Cardiac fibroblast (primary cell): ENCODE measurements around the gene ROBO1.

Experiments used
- DNase-seq, 2 donors: peaks; one replicate each; pipeline versions ENCODE4 v3.0.0 to v3.0.0-alpha.2; 2010; ENCODE audit warnings: low read depth in 2 of 2
- H3K4me3 ChIP-seq, 2 donors: replicated peaks in 1 of 2; 1 replicate in 1 of 2; 2 replicates in 1 of 2; pipeline ENCODE4 v1.5.1; 2011; ENCODE audit warnings: low read depth in 2 of 2, low read length in 2 of 2, mild to moderate bottlenecking in 2 of 2, moderate library complexity in 1 of 2
- TF ChIP-seq, protein P1 (sequence below): IDR thresholded peaks from one replicate; pipeline ENCODE4 v1.5.1; 2011; ENCODE audit warnings: low read depth, mild to moderate bottlenecking, low read length, inconsistent platforms

The ROBO1 gene

DNA sequence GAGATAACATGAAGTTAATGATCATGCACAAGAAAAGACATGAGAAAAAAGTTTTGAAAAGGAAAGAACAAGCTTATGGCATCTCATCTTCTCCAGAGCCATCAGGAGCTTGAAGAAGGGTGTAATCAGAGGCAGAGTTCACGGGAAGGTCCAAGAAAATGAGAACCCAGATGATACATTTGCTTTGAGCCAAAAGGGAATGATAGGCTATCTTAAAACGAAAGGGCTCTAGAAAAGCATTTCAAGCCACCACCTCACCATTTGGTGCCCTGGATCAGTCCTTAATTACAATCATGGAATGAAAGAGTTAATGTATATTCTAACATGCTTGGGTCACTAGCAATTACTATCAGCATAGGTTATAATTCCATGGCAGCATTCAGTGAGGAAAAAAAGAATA lies 781.8 kb downstream of the ROBO1 start:
- DNase-seq: no peak
- TF ChIP-seq, protein P1, sequence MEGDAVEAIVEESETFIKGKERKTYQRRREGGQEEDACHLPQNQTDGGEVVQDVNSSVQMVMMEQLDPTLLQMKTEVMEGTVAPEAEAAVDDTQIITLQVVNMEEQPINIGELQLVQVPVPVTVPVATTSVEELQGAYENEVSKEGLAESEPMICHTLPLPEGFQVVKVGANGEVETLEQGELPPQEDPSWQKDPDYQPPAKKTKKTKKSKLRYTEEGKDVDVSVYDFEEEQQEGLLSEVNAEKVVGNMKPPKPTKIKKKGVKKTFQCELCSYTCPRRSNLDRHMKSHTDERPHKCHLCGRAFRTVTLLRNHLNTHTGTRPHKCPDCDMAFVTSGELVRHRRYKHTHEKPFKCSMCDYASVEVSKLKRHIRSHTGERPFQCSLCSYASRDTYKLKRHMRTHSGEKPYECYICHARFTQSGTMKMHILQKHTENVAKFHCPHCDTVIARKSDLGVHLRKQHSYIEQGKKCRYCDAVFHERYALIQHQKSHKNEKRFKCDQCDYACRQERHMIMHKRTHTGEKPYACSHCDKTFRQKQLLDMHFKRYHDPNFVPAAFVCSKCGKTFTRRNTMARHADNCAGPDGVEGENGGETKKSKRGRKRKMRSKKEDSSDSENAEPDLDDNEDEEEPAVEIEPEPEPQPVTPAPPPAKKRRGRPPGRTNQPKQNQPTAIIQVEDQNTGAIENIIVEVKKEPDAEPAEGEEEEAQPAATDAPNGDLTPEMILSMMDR: no peak
- H3K4me3 ChIP-seq: no peak overlapping the region

DNA sequence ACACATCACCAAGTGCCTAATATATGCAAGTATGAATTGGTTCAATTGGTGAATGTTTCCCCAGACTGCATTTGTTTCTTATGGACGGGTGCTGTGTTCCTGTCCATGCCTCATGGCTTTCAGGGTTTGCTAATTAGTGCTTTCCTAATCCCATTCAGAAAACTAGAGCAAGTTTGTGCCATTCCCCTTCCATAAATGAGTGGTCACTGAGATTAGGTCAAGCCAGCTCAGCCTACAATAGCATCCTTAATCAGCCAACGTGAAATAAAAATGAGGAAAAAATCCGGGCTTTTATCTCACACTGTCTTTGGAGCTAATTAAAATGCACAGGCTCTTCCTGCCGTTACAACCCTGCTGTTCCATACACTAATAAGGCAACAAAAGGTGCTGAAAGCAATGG lies 788.8 kb downstream of the ROBO1 start:
- TF ChIP-seq, protein P1: no peak
- no peak overlapping the region for H3K4me3 ChIP-seq
- no peak for DNase-seq

DNA sequence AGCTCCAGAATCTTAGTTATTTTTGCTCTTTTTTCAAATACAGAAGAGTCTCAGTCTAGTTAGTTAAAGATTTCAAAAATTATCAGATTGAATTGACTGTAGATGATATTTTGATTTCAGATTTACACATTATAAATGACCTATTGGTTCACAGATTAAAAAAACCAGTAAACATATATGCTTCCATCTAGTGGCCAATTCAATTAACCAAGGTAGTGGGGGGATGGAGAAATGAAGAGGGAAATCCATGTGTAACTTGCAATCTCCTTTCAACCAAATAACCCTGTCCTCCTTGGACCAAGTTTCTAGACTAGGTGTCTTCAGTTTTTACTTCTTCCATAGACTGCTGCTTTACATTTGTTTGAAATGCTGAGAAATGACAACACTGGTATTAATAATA lies 789.8 kb downstream of the ROBO1 start:
- peak; percentile 46 to 64 for DNase-seq
- TF ChIP-seq, protein P1: peak; percentile 53
- H3K4me3 ChIP-seq: no peak overlapping the region

DNA sequence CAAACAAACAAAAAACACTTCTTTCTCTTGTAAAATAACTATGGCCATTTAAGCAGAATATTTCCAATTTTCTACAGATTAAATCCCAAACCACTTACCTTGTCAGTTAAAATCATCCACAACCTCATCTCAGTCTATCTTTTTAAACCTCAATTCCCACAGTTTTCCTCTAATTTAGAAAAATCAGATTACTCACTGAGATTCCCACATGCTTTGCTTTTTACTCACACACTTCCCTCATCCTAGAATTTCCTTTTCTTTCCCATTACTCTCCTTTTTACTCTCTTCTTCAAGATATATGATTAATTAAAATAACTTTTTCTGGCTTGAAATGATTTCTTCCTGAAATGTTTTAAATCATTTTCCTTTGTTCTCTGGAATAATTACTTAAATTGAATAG lies 790.7 kb downstream of the ROBO1 start:
- no peak for DNase-seq
- no peak overlapping the region for H3K4me3 ChIP-seq
- TF ChIP-seq, protein P1: no peak

DNA sequence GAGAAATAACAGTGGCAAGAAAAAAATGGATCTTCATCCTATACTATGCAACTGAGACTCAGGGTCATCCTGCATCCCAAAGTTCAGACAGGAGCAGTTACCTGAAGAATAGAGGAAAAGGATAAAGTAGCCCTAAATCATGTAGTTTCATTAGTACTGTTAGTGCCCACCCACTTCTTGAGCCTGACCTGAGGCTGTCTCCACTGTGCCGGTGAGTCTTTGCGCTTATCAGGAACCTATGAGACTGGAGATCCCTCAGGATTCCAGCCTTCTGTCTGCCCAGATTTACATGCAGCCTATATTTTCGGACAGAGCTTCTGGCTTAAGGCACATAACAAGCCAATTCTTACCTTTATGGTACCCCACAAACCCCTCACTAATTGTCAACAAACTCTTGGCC lies 791.6 kb downstream of the ROBO1 start:
- H3K4me3 ChIP-seq: no peak overlapping the region
- DNase-seq: no peak
- TF ChIP-seq, protein P1: no peak

DNA sequence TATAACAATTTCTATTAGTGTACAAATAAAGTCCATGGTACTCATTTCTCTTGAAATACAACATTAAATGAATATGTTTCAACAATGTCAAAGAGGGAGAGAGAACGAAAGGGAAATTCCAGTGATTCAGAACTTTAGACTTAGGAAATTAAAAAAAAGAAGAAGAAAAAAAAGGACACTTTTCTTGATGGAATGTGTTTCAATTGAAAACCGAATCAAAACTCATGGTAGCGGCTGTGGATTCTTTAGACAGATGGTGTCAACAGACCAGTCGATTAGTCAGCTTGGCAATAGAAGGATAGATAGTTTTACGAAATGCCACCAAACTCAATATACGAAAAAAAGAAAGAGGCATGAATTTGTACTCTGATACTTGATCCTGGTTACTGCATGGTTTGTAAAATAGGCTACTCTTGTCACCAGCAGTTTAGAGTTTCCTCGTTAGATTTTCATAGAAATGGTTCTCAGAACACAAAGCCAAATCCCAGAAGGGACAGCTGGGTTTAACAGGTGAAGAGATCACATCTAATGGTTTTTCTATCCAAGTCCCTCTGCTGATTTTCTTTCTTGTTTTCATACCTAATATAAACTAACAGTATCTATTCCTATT lies 793.5 kb downstream of the ROBO1 start:
- no peak overlapping the region for H3K4me3 ChIP-seq
- DNase-seq: peak in 1 of 2 donors; percentile 81
- TF ChIP-seq, protein P1: no peak
